NOMO-1 treated with DMSO at 0.1 percent for 48 hours (cell line): ENCODE results near the gene FBXO40.

Source experiments
- DNase-seq: peaks from one replicate; lab custom pipeline; 2025; ENCODE audit not compliant: unreplicated experiment; lab: John Stamatoyannopoulos, UW

The FBXO40 gene

GRCh38 chr3:121606106-121606505 is 12.9 kb downstream of the FBXO40 start:
- DNase-seq: no peak

- DNase-seq: no peak
Observed at GRCh38 chr3:121619691-121620090, 26.5 kb downstream of the FBXO40 start.

- DNase-seq: no peak
Observed at GRCh38 chr3:121621491-121621890, 28.3 kb downstream of the FBXO40 start.

- no peak for DNase-seq
Observed at GRCh38 chr3:121624147-121624899, 31.1 kb downstream of the FBXO40 start.

- DNase-seq: no peak
Observed at GRCh38 chr3:121626495-121626894, 33.3 kb downstream of the FBXO40 start.

- DNase-seq: no peak
Observed at GRCh38 chr3:121627211-121627610, 34.0 kb downstream of the FBXO40 start.

- DNase-seq: no peak
Observed at GRCh38 chr3:121627622-121628021, 34.4 kb downstream of the FBXO40 start.

GRCh38 chr3:121629601-121630000 is 36.4 kb downstream of the FBXO40 start:
- no peak for DNase-seq

GRCh38 chr3:121630355-121630754 is 37.2 kb downstream of the FBXO40 start:
- no peak for DNase-seq

GRCh38 chr3:121637922-121638321 is 44.7 kb downstream of the FBXO40 start:
- DNase-seq: no peak

GRCh38 chr3:121641127-121641526 is 47.9 kb downstream of the FBXO40 start:
- no peak for DNase-seq

- no peak for DNase-seq
Observed at GRCh38 chr3:121642601-121643314, 49.6 kb downstream of the FBXO40 start.

GRCh38 chr3:121645054-121645453 is 51.9 kb downstream of the FBXO40 start:
- DNase-seq: no peak

GRCh38 chr3:121648219-121648958 is 55.2 kb downstream of the FBXO40 start:
- no peak for DNase-seq

GRCh38 chr3:121649645-121650044 is 56.5 kb downstream of the FBXO40 start:
- DNase-seq: no peak

GRCh38 chr3:121651684-121652083 is 58.5 kb downstream of the FBXO40 start:
- DNase-seq: no peak

- DNase-seq: no peak
Observed at GRCh38 chr3:121654493-121655385, 61.6 kb downstream of the FBXO40 start.

- no peak for DNase-seq
Observed at GRCh38 chr3:121658716-121659435, 65.7 kb downstream of the FBXO40 start.

- no peak for DNase-seq
Observed at GRCh38 chr3:121659586-121659985, 66.4 kb downstream of the FBXO40 start.
